NCI-H2196 (cell line): ENCODE data around the gene ACE.

Source experiments
- DNase-seq: peaks from one replicate; lab custom pipeline; 2025; ENCODE audit not compliant: unreplicated experiment; lab: John Stamatoyannopoulos, UW

The ACE gene

GRCh38 chr17:63490329-63490728 lies 13.5 kb downstream of the ACE start:
- no peak for DNase-seq

- no peak for DNase-seq
Observed at GRCh38 chr17:63490858-63491400, 14.1 kb downstream of the ACE start.

GRCh38 chr17:63491413-63491812 lies 14.6 kb downstream of the ACE start:
- no peak for DNase-seq

GRCh38 chr17:63491977-63492618 lies 15.2 kb downstream of the ACE start:
- no peak for DNase-seq

- no peak for DNase-seq
Observed at GRCh38 chr17:63492940-63493339, 16.1 kb downstream of the ACE start.

- no peak for DNase-seq
Observed at GRCh38 chr17:63493411-63493810, 16.6 kb downstream of the ACE start.

- no peak for DNase-seq
Observed at GRCh38 chr17:63494300-63494928, 17.6 kb downstream of the ACE start.

GRCh38 chr17:63495491-63495890 lies 18.6 kb downstream of the ACE start:
- no peak for DNase-seq

GRCh38 chr17:63496177-63496576 lies 19.3 kb downstream of the ACE start:
- no peak for DNase-seq

- no peak for DNase-seq
Observed at GRCh38 chr17:63496663-63497400, 20.0 kb downstream of the ACE start.

- peak; percentile 29 for DNase-seq
Observed at GRCh38 chr17:63497708-63498483, 21.0 kb downstream of the ACE start.

- DNase-seq, result no peak
Observed at GRCh38 chr17:63498626-63499195, 21.9 kb downstream of the ACE start.

- no peak for DNase-seq
Observed at GRCh38 chr17:63500543-63501390, 23.9 kb downstream of the ACE start.

- DNase-seq, result no peak
Observed at GRCh38 chr17:63503341-63503705, 26.5 kb downstream of the ACE start.

GRCh38 chr17:63504261-63504660 lies 27.4 kb downstream of the ACE start:
- no peak for DNase-seq

- DNase-seq, result no peak
Observed at GRCh38 chr17:63505341-63505740, 28.5 kb downstream of the ACE start.

GRCh38 chr17:63506627-63507026 lies 29.8 kb downstream of the ACE start:
- DNase-seq, result no peak

- no peak for DNase-seq
Observed at GRCh38 chr17:63511331-63511730, 34.5 kb downstream of the ACE start.

GRCh38 chr17:63512388-63512787 lies 35.5 kb downstream of the ACE start:
- DNase-seq, result no peak
